Left lung (tissue), 10 donors: ENCODE data around the gene DNAH3. TPM values are rescaled to one million over a fixed set of nuclear protein-coding genes. Genes with fewer than 3 reads are reported as not detected.

ENCODE experiments used
- ATAC-seq: fragments of 200-7000 bp; cut with Tn5 transposase; one replicate; pipeline ENCODE4 v1.9.1; 2020; ENCODE audit warnings: moderate library complexity
- DNase-seq, 4 donors: peaks; one replicate each; pipeline ENCODE4 v3.0.0-alpha.2; 2013 to 2020
- H3K27ac ChIP-seq, 2 donors: fragments of 200-600 bp; sonication (generic) in 1 of 2; one replicate each; pipeline versions ENCODE4 v1.5.0 to v1.8.0; 2020 to 2021
- H3K27me3 ChIP-seq, 2 donors: fragments of 200-600 bp; sonication (generic) in 1 of 2; one replicate each; pipeline versions ENCODE4 v1.5.0 to v1.8.0; 2020 to 2021
- H3K36me3 ChIP-seq, 2 donors: fragments of 200-600 bp; sonication (generic) in 1 of 2; one replicate each; pipeline versions ENCODE4 v1.5.0 to v1.8.0; 2020 to 2021
- H3K4me1 ChIP-seq, 2 donors: fragments of 200-600 bp; one replicate each; pipeline ENCODE4 v1.8.0; 2021
- H3K4me3 ChIP-seq, 2 donors: fragments of 200-600 bp; sonication (generic) in 1 of 2; one replicate each; pipeline versions ENCODE4 v1.5.0 to v1.8.0; 2020 to 2021; ENCODE audit warnings: mild to moderate bottlenecking in 1 of 2
- H3K9me3 ChIP-seq, 2 donors: fragments of 200-600 bp; sonication (generic) in 1 of 2; one replicate each; pipeline versions ENCODE4 v1.5.0 to v1.8.0; 2020 to 2021
- CTCF ChIP-seq, 2 donors: fragments of 200-600 bp; sonication (generic) in 1 of 2; IDR thresholded peaks; one replicate each; pipeline versions ENCODE4 v1.5.0 to v1.8.0; 2021; ENCODE audit warnings: antibody characterized with exemption in 2 of 2
- intact Hi-C, 2 donors: fragments of 100-400 bp; cut with DNase I; formaldehyde crosslinking; loops; one replicate each; pipeline versions ENCODE4 v1.11.2 to v1.14.2; 2022
- polyA plus RNA-seq, 6 donors: library from polyadenylated mRNA; unstranded; fragments of 120-200 nt; gene quantifications; one replicate each; pipeline ENCODE4 v1.2.1, GENCODE V29; 2013; ENCODE audit not compliant: insufficient read length in 6 of 6
- total RNA-seq, 2 donors: library from RNA; stranded (reverse); fragmentation: NEBNext Ultra II Directional; extraction: Animal tissue kit (Norgen Biotek cat#: 25700); gene quantifications; one replicate each; pipeline ENCODE4 v1.2.1, GENCODE V29; 2021
- donor health status: DM: no; HTN: yes; CAD: no.
- donor health status: DM: no; HTN: no; CAD: no.

The DNAH3 gene
- total and polyA plus RNA-seq, 8 donors = 0.88 to 6.4 (median 3.2) TPM; not detected in 1

GRCh38 chr16:20960899-20961298 lies 189.7 kb downstream of the DNAH3 start:
- H3K27me3 ChIP-seq = no peaks in the 10 kb centered on the region
- no peak for TF ChIP-seq CTCF (IDR thresholded peaks at IDR 0.05)
- H3K9me3 ChIP-seq = no peaks in the 10 kb centered on the region
- intact Hi-C loops = no loop called here
- no peaks in the 10 kb centered on the region for H3K36me3 ChIP-seq
- no peak overlapping the region for H3K4me3 ChIP-seq
- H3K27ac ChIP-seq = no peak overlapping the region
- no peak for DNase-seq
- ATAC-seq = no peak
- H3K4me1 ChIP-seq = no peaks in the 10 kb centered on the region

- no peak for ATAC-seq
- Histone ChIP-seq H3K36me3 (no peaks in the 10 kb centered on the region), H3K4me1 (no peaks in the 10 kb centered on the region), H3K27ac (no peak overlapping the region), H3K27me3 (no peaks in the 10 kb centered on the region), H3K9me3 (no peaks in the 10 kb centered on the region), H3K4me3 (no peak overlapping the region)
- DNase-seq = no peak
- intact Hi-C loops = no loop called here
- no peak for TF ChIP-seq CTCF (IDR thresholded peaks at IDR 0.05)
Observed at GRCh38 chr16:20957153-20957552, 193.5 kb downstream of the DNAH3 start.

- H3K27ac ChIP-seq = no peak overlapping the region
- DNase-seq (peak in 1 of 4 donors; percentile 16), ATAC-seq (no peak)
- intact Hi-C loops = no loop called here
- H3K27me3 ChIP-seq = no peaks in the 10 kb centered on the region
- H3K4me3 ChIP-seq = no peak overlapping the region
- TF ChIP-seq CTCF (IDR thresholded peaks at IDR 0.05) = no peak
- no peaks in the 10 kb centered on the region for H3K9me3 ChIP-seq
- H3K4me1 ChIP-seq = no peaks in the 10 kb centered on the region
- H3K36me3 ChIP-seq = no peaks in the 10 kb centered on the region
Observed at GRCh38 chr16:20956319-20956718, 194.3 kb downstream of the DNAH3 start.

GRCh38 chr16:20954574-20954973 lies 196.1 kb downstream of the DNAH3 start:
- DNase-seq (no peak), ATAC-seq (no peak)
- Histone ChIP-seq H3K36me3 (no peaks in the 10 kb centered on the region), H3K4me1 (no peaks in the 10 kb centered on the region), H3K27ac (no peak overlapping the region), H3K9me3 (no peaks in the 10 kb centered on the region), H3K4me3 (no peak overlapping the region), H3K27me3 (no peaks in the 10 kb centered on the region)
- TF ChIP-seq CTCF (IDR thresholded peaks at IDR 0.05) = no peak
- intact Hi-C loops = no loop called here

- Histone ChIP-seq H3K36me3 (no peaks in the 10 kb centered on the region), H3K9me3 (no peaks in the 10 kb centered on the region), H3K4me1 (no peaks in the 10 kb centered on the region), H3K27me3 (no peaks in the 10 kb centered on the region), H3K27ac (no peak overlapping the region), H3K4me3 (no peak overlapping the region)
- no peak for DNase-seq
- intact Hi-C loops = no loop called here
- no peak for TF ChIP-seq CTCF (IDR thresholded peaks at IDR 0.05)
- ATAC-seq = peak; percentile 91
Observed at GRCh38 chr16:20952139-20952920, 198.3 kb downstream of the DNAH3 start.
